A673 (cell line): ENCODE data around the gene PDE6A. TPM values are rescaled to one million over a fixed set of nuclear protein-coding genes. Genes with fewer than 3 reads are reported as not detected.

Experiments
- BruUV-seq: library from RNA; stranded (reverse); fragments of 400-500 nt; replicated peaks from 2 replicates; lab custom pipeline; 2021; lab: Mats Ljungman, UMichigan
- CTCF ChIA-PET: fragments of 300-600 bp; sonication (Branson Sonifier 250); formaldehyde crosslinking; loops from one replicate; lab custom pipeline; 2022; ENCODE audit warnings: antibody characterized with exemption; lab: Charles Lee
- POLR2A ChIA-PET: fragments of 300-600 bp; sonication (Branson Sonifier 250); formaldehyde crosslinking; loops from one replicate; lab custom pipeline; 2022; ENCODE audit warnings: antibody characterized with exemption; ENCODE audit not compliant: low non-redundant PET; lab: Charles Lee
- DNase-seq: peaks from one replicate; pipeline ENCODE4 v3.0.0-alpha.2; 2015; ENCODE audit warnings: low spot score
- H3K27ac ChIP-seq: fragments of 200-600 bp; sonication (generic); 2 replicates; pipeline ENCODE4 v1.5.1; 2016; ENCODE audit warnings: mixed run types, low read depth, mild to moderate bottlenecking, mixed read lengths, antibody characterized with exemption, low read length; ENCODE audit not compliant: poor library complexity, severe bottlenecking
- H3K27me3 ChIP-seq: fragments of 200-600 bp; sonication (generic); replicated peaks from 2 replicates; pipeline ENCODE4 v1.6.1; 2017; ENCODE audit warnings: mixed run types, low read depth, mild to moderate bottlenecking, mixed read lengths, antibody characterized with exemption, low read length; ENCODE audit not compliant: insufficient read depth, poor library complexity
- H3K36me3 ChIP-seq: fragments of 200-600 bp; sonication (generic); 2 replicates; pipeline ENCODE4 v1.6.1; 2016; ENCODE audit warnings: mixed run types, mild to moderate bottlenecking, mixed read lengths, antibody characterized with exemption, low read length; ENCODE audit not compliant: insufficient read depth, poor library complexity, severe bottlenecking
- H3K4me1 ChIP-seq: fragments of 200-600 bp; sonication (generic); 2 replicates; pipeline ENCODE4 v1.6.1; 2017; ENCODE audit warnings: mixed run types, mild to moderate bottlenecking, mixed read lengths, antibody characterized with exemption, low read length; ENCODE audit not compliant: insufficient read depth, poor library complexity, severe bottlenecking
- H3K4me3 ChIP-seq: fragments of 200-600 bp; sonication (generic); 2 replicates; pipeline ENCODE4 v1.5.1; 2016; ENCODE audit warnings: low read depth, mixed run types, mild to moderate bottlenecking, mixed read lengths, low read length; ENCODE audit not compliant: poor library complexity, severe bottlenecking
- H3K9me3 ChIP-seq: fragments of 200-600 bp; sonication (generic); 2 replicates; pipeline ENCODE4 v1.6.1; 2016; ENCODE audit warnings: mixed run types, low read depth, mild to moderate bottlenecking, mixed read lengths, antibody characterized with exemption, low read length; ENCODE audit not compliant: poor library complexity, severe bottlenecking
- CTCF ChIP-seq: fragments of 300-800, 200-600 bp; sonication (generic); conservative IDR thresholded peaks from 2 replicates; pipeline ENCODE4 v1.5.1; 2017; ENCODE audit warnings: low read depth, mild to moderate bottlenecking, antibody characterized with exemption, low read length, moderate library complexity, mixed read lengths
- EZH2 ChIP-seq: fragments of 200-600 bp; sonication (generic); IDR thresholded peaks from 2 replicates; pipeline ENCODE4 v1.6.1; 2017; ENCODE audit warnings: borderline replicate concordance, low read depth, mild to moderate bottlenecking, mixed read lengths, antibody characterized with exemption, low read length; ENCODE audit not compliant: poor library complexity, severe bottlenecking
- intact Hi-C: fragments of 100-400 bp; cut with micrococcal nuclease; formaldehyde crosslinking; loops from one replicate; pipeline ENCODE4 v1.10.0; 2022; ENCODE audit not compliant: unreplicated experiment
- total RNA-seq: library from RNA; stranded (reverse); gene quantifications from 2 replicates; pipeline ENCODE4 v1.2.3, GENCODE V29; 2021

Gene PDE6A
- total RNA-seq, 1 experiment from 2014 or later: 0.49 TPM

DNA sequence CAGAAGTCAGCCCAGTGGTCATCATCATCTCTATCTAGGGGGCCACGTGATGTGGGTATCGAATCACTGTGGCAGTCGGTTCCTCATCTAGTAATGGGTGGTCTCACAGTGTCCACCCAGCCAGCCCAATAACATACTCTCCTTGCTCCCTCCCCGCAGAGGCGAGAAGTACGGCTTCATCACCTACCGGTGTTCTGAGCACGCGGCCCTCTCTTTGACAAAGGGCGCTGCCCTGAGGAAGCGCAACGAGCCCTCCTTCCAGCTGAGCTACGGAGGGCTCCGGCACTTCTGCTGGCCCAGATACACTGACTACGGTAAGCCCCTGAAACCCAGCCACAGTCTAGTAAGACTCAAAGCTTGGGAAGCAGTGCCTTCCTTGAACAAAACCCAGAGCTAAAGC, 99.0 kb downstream of the PDE6A start:
- Histone ChIP-seq H3K27ac (no peak overlapping the region), H3K4me3 (no peak overlapping the region), H3K27me3 (no peaks in the 10 kb centered on the region), H3K9me3 (no peaks in the 10 kb centered on the region), H3K36me3 (peaks cover 79% of the 10 kb centered on the region), H3K4me1 (peaks cover 18% of the 10 kb centered on the region)
- POLR2A ChIA-PET: no interaction called here
- BruUV-seq: no TSS peak
- intact Hi-C loops: no loop called here
- no peak for DNase-seq
- CTCF ChIA-PET: no interaction called here
- no peak for TF ChIP-seq CTCF
- TF ChIP-seq EZH2: no peak

- peak overlapping the region; percentile 40 for H3K4me3 ChIP-seq
- peaks cover 52% of the 10 kb centered on the region for H3K4me1 ChIP-seq
- CTCF ChIA-PET: interaction anchor here (0.6 to 0.9 kb wide), 2 partner anchors 11 to 279 kb away, joined by 3 to 12 read pairs; no protein-coding TSS in a partner anchor
- H3K27ac ChIP-seq: peak overlapping the region; percentile 91
- peaks cover 50% of the 10 kb centered on the region for H3K36me3 ChIP-seq
- TF ChIP-seq CTCF: no peak
- TF ChIP-seq EZH2: no peak
- no peaks in the 10 kb centered on the region for H3K9me3 ChIP-seq
- DNase-seq: no peak
- no TSS peak for BruUV-seq
- no peaks in the 10 kb centered on the region for H3K27me3 ChIP-seq
- intact Hi-C loops: no loop called here
- POLR2A ChIA-PET: interaction anchor here (0.9 kb wide), 1 partner anchor 94 kb away, joined by 3 read pairs; no protein-coding TSS in a partner anchor
These were observed 102.5 kb downstream of the PDE6A start for GRCh38 chr5:149841851-149842793.

- ChIA-PET CTCF (interaction anchor here (0.9 to 4.7 kb wide), 2 partner anchors 12 to 151 kb away, joined by 3 to 35 read pairs; no protein-coding TSS in a partner anchor), POLR2A (interaction anchor here (0.6 kb wide), 1 partner anchor 127 kb away, joined by 3 read pairs; no protein-coding TSS in a partner anchor)
- H3K4me1 ChIP-seq: peaks cover 52% of the 10 kb centered on the region
- H3K4me3 ChIP-seq: peak overlapping the region; percentile 40
- no peak for DNase-seq
- peaks cover 32% of the 10 kb centered on the region for H3K36me3 ChIP-seq
- TF ChIP-seq EZH2: no peak
- TF ChIP-seq CTCF: no peak
- intact Hi-C loops: no loop called here
- H3K9me3 ChIP-seq: no peaks in the 10 kb centered on the region
- no peaks in the 10 kb centered on the region for H3K27me3 ChIP-seq
- TSS peak; percentile 29 for BruUV-seq
- peak overlapping the region; percentile 91 for H3K27ac ChIP-seq
These were observed 104.3 kb downstream of the PDE6A start for GRCh38 chr5:149840226-149840825.
